ENCODE data around the gene IPO9. TPM values are rescaled to one million over a fixed set of nuclear protein-coding genes. Genes with fewer than 3 reads are reported as not detected.

The IPO9 gene
- 28.9 and 33.1 TPM in 2 replicates for total RNA-seq (2014; rRNA removed)
- polyA plus RNA-seq (2012): 39.2 TPM

DNA sequence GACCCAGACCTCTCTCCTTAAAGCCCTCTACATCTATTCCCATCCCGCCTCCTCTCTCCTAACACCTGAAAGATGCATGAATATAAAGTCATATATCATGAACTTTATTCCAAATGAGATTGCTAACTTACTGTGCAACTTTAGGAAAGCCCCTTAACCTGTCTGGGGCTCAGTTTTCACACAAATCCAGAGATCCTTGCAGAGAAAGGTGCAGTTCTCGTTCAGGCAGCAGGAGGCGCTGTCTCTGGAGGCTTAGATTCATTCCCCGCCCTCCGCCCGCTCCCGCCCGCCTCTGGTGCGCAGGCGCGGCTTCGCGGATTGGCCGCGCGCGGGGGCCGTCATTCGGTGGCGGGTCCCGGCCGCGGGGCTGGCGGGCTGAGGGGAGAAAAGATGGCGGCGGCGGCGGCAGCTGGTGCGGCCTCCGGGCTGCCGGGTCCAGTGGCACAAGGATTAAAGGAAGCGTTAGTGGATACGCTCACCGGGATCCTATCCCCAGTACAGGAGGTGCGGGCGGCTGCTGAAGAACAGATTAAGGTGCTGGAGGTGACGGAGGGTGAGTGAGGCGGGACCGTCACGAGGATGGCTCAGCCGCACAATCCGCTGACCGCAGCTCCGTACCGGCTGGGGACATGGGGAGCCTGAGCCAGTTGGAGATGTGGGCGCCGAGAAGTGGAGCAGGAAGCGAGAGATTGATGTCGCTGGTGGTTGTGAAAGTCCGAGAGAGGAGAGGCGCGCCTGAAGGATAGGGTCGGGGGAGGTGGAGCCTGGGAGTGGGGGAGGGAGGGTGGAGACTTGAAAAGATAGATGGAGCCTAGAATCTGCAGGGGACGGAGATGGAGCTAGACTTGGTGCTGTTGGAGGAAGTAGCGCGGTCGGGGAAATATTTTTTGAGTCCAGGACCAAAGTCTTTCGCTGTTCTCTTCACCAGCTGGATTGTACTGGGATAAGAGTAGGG lies at the start of gene IPO9:
Gene IPO9 (plus strand): TSS at position 338 of the 955 bp plus-strand sequence. CDS start 53 bp downstream, at position 391.
- peak; percentile 89 for DNase-seq (ENCODE audit: low read depth)

DNA sequence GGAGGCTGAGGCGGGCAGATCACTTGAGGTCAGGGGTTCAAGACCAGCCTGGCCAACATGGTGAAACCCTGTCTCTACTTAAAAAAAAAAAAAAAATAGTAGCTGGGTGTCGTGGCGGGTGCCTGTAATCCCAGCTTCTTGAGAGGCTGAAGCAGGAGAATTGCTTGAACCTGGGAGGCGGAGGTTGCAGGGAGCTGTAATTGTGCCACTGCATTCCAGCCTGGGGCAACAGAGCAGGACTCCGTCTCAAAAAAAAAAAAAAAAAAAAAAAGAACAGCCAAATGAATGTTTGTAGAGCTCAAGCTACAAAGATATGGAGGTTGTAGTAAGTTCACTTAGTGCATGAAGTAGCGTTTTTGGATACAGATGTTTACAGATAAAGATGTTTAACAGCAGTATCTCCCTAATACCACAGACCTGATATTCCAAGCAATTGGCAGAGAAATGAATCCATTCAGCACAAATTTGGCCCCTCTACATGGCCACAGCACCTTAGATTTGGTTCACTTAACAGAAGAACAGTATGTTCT lies 49.5 kb upstream of the IPO9 start:
- no peak for DNase-seq (ENCODE audit: low read depth)

DNA sequence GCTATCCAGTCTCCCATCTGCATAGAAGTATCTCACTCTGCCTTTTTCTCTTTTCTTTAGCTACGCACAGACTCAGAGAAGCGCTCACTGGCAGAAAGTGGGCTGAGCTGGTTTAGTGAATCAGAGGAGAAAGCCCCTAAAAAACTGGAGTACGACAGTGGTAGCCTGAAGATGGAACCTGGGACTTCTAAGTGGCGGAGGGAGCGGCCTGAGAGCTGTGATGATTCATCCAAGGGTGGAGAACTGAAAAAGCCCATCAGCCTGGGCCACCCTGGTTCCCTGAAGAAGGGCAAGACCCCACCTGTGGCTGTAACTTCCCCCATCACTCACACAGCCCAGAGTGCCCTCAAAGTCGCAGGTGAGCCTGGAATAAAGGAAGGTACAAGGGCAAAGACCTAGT lies 48.0 kb upstream of the IPO9 start:
- DNase-seq (ENCODE audit: low read depth): no peak

DNA sequence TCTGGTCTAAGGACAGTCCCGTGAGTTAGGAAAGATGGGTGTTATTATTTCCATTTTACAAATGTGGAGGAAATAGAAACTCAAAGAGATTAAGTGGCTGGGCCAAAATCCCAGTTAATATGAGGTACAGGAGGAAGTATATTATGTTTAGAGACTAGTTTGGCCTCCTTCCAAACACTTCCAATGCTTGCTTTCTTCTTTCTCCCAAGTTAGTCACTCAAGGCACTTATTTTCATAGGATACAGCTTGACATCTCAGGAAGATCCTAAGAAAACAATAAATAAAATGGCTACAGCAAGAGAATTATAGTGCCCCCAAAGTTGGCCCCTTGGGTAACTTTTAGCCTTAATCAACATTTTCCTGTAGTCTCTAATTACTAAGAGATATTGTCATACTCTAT lies 47.5 kb upstream of the IPO9 start:
- DNase-seq (ENCODE audit: low read depth): no peak

DNA sequence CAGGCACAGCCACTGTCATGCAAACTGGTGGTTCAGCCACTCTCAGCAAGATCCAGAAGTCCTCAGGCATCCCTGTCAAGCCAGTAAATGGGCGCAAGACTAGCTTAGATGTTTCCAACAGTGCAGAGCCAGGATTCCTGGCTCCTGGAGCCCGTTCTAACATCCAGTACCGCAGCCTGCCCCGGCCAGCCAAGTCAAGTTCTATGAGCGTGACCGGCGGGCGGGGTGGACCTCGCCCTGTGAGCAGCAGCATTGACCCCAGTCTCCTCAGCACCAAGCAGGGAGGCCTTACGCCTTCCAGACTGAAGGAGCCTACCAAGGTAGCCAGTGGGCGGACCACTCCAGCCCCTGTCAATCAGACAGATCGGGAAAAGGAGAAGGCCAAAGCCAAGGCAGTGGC lies 46.6 kb upstream of the IPO9 start:
- DNase-seq (ENCODE audit: low read depth): no peak

DNA sequence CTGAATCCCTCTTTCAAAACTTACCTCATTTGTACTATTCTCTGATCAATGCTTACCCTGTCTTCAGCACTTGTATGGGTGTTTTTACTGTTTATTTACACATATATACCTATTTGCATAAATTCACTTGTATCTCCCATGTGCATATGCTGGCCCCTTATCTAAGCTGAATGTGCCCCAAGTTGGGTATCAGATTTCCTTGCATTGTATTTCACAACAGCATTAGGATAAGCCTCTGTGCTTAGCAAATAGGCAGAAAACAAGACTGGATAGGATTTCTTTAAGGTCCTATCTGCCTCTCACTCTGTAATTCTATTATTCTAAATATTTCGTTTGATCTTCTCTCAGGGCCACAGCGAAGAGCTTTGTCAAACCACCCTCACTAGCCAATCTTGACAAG lies 45.9 kb upstream of the IPO9 start:
- DNase-seq (ENCODE audit: low read depth): no peak

DNA sequence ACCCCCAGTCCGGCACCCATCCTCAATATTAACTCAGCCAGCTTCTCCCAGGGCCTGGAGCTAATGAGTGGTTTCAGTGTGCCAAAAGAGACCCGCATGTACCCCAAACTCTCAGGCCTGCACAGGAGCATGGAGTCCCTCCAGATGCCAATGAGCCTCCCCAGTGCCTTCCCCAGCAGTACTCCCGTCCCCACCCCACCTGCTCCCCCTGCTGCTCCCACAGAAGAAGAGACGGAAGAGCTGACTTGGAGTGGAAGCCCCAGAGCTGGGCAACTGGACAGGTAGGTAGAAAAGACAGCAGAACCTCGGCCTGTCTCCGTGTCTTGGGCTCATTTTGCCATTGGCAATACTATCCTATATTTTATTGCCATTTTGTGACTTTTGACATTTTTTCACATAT lies 45.4 kb upstream of the IPO9 start:
- no peak for DNase-seq (ENCODE audit: low read depth)

DNA sequence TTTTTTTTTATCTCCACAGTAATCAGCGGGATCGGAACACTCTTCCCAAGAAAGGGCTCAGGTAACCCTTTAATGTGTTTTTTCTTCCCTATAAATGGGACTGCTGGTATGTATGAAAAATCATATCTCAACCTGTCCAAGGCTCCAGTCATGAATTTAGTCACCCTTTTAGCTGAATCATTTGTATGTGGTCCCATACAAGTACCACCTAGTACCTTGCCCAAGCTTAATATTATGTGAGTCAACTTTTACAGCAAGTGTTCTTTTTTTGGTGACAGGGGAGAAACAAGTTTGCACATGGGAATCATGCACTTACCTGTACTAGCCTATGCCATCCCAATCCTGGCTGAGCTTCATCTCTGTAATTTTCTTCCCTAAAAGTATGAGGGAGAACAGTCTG lies 43.7 kb upstream of the IPO9 start:
- no peak for DNase-seq (ENCODE audit: low read depth)

DNA sequence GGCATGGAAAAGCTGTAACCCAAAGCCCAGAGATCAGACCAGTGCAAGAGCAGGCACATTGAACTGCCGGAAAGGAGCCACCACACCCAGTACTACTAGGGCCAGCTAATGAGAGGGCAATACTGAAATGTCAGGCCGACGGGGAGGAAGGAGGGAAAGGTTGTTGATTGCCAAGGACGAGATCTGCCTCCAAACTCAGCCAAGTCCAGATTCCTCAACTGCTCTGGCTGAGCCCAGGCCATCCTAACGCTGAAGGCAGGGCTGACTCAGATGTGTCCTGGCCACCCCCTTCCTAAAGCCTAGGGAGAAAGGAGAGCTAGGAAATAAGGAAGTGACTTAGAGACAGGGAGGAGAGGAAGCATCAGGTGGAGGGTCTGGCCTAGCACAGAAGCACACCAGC lies 42.1 kb upstream of the IPO9 start:
- no peak for DNase-seq (ENCODE audit: low read depth)

DNA sequence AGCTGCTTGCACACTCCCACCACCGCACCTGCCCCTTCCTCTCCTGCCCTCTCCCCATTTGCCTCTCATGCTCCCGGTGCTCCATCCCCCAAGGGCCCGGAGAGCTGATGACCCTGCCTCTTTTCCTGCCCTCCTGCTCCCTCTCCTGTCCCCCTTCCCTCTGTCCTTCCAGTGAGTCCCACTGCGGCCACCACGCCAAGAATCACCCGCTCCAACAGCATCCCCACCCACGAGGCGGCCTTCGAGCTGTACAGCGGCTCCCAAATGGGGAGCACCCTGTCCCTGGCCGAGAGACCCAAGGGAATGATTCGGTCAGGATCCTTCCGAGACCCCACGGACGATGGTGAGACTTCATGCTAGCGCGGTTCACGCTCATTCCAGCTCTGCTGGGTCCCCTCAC lies 40.7 kb upstream of the IPO9 start:
- no peak for DNase-seq (ENCODE audit: low read depth)

DNA sequence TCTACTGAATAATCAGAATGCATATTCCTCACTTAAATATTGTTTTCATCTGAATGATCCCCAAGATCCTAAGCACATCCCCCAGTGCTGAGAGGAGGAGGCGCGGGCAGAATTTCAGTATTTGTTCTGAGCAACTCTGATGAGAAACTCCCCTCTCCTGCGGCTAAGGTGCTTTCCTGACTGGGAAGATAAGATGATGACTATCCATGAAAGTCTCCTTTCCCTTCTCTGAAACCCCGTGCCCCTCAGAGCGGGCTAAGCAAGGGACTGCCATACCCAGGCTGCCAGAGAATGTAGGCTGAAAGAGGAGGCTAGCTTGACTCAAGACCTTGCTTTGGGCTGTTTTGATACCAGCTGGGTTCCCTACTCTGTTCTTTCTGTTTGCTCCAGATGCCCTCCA lies 39.7 kb upstream of the IPO9 start:
- DNase-seq (ENCODE audit: low read depth): no peak

DNA sequence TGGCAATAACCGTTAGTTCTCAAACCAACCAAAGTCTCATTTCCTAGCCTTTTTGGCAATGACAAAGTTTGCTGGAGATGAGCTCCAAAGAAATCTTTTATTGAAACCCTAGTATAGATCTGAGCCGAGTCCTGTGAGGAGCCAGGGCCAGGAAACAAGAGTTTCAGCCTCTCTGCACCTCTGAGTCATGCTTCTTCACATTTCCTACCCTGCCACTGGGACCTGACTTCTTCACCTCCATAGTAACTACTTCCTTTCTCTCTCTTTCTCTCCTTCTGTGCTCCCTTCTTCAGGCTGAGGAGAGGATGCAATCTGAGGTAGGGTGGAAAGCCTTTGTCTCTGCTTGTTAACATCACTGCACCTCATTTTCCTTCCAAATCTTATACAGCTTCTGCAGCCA lies 38.7 kb upstream of the IPO9 start:
- peak; percentile 56 for DNase-seq (ENCODE audit: low read depth)

DNA sequence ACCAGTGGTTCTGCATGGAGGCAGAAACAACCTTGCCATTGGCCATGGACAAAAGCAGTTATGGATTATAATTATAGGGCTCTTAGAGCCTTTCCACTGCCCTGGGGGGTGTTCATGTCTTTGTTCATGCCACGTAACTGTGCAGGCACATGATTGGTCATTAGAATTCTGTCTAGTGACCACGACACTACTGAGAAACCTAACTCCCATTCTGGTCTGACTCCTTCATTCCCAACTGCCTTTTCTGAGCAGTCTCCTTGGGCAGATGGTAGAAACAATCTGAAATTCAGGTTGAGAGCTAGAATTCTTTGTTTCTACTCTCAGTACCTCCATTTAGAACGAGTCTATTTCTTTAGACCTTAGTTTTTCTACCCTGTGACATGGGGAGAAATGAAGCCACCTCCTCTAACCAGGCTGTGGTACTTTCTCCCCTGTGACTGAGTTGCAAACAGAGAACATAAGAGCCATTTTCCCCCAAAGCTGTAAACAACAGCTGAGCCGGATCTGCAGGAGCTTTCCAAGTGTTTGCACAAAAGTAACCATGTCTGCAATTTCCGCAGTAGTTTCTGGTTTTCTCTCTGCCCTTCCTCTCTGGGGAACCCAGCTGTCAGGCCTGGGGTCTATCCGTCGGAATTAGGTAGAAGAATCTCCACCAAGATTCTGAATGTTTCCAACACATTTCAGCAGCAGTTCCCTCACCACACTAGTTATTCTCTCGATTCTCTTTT lies 37.7 kb upstream of the IPO9 start:
- peak; percentile 84 for DNase-seq (ENCODE audit: low read depth)

DNA sequence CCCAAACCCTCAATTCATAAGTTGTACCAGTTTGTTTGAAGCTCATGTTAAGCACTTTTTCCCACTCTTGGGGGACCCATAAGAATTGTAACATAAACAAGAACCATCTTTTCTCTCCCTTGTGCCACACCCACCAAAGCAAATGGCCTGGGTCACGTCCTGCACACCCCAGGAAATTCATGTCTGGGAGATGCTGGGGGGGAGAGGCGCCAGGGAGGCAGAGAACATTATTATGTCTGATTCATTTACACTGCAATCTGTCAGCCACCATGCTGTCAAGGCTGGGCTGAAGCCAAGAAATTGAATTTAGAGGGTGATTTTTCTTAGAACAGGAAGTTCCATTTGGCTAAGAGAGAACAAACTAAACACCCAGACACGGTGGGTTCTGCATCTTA lies 37.2 kb upstream of the IPO9 start:
- DNase-seq (ENCODE audit: low read depth): peak; percentile 85

DNA sequence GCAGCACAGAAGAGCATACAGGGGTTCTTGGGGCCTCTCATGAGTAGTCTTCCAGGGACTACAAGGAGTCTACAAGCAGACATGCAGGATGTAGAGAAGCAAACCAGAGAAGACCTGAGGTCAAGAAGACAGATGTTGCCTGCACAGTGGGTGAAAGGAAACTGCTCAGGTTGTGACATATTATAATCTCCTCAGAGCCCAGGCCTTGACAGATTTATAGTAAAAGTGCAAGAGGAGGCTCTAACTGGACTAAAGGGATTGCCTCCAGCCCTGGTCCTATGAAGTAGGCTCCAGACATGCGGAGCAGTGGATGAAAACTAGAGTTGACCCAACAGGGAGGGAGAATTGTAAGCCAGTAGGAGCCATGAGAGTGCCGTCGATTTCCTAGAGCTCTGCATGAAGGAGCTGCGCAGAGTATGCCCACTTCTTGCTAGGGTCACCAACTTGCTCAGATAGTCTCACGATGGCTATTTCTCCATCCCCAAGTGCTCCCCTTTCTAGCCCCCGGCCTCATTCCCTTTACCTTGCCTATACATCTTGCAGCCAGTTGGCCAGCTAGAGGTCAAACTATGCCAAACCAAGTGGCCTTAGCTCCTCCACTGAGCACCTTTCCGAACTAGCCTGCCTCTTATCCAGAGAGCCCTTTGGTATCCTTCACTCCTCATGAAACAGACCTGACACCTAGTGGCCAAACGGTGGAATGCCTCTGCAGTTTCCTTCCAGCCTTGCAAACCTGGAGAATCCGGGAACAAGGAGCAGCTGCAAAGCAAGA lies 36.2 kb upstream of the IPO9 start:
- peak; percentile 91 for DNase-seq (ENCODE audit: low read depth)

DNA sequence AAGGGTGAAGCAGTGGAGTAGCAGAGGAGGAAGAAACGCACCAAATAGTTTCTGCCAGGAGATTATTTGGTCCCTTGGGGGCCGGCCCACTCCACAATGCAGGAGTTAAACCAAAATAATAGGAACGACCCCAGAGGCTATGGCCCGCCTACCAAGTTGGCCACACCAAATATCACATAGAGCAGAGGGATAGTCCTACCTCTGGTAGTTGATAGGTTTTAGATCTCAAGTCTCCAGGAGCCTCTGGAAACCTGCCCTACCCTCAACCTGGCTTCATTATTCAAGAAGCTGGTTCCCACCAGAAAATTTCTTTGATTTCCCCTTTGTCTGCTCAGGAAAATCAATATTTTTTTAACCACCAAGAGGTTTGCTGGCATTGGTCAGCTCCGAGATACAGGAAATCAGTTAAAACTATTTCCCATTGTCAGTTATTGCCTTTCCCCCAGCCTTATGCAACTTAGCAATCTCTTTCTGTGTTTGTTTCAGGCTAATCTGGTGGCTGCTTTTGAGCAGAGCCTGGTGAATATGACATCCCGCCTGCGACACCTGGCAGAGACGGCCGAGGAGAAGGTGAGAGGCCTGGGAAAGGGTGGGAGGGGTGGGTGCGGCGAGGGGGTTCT lies 35.5 kb upstream of the IPO9 start:
- DNase-seq (ENCODE audit: low read depth): no peak

DNA sequence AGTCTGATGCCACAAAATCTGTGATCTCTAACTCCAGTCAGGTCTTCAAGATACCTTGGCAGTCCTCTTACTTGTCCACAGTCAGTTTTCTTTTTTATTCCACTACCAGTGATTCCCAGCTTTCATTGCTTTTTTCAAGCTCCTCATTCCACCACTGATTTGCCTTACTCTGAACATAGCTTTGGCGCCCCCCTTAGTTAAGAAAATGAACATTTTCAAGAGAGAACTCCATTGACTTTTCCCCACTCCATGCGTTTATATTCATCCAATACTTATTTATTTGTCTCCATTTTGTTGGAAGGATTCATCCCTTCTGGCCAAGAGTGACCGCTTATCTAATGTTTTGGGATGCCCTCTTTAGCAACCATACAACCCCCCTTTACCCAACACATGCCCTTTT lies 33.9 kb upstream of the IPO9 start:
- peak; percentile 35 for DNase-seq (ENCODE audit: low read depth)

DNA sequence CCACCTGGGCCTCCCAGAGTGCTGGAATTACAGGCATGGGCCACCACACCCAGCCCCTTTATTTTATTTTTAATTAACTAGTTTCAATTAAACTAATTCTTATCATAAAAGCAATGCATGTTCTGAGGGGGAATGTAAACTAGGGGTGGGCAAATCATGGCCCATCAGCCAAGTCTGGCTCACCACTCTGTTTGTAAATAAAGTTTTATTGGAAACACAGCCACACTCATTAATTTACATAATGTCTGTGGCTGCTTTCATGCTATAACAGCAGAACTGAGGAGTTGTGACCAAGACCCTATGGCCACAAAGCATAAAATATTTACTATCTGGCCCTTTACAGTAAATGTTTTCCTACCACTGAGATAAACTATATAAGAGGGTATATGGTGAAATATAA lies 28.7 kb upstream of the IPO9 start:
- DNase-seq (ENCODE audit: low read depth): no peak

DNA sequence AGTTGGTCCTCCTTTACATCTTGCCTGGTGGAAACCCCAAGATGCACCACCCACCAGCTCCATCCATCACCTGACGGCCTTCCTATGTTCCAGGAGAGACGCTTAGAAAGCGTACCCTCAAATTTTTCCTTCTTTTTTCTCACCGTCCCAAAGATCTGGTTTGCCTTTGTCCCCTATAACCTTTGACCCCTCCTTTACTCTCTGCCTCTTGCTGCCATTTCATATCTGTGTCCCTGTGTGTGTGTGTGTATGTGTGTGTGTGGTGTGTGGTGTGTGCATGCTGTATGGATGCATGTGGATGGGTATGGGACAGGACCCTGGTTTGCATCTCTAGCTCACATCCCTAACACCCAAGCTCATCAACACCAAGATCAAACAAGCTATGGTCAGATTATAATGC lies 22.2 kb upstream of the IPO9 start:
- DNase-seq (ENCODE audit: low read depth): no peak

DNA sequence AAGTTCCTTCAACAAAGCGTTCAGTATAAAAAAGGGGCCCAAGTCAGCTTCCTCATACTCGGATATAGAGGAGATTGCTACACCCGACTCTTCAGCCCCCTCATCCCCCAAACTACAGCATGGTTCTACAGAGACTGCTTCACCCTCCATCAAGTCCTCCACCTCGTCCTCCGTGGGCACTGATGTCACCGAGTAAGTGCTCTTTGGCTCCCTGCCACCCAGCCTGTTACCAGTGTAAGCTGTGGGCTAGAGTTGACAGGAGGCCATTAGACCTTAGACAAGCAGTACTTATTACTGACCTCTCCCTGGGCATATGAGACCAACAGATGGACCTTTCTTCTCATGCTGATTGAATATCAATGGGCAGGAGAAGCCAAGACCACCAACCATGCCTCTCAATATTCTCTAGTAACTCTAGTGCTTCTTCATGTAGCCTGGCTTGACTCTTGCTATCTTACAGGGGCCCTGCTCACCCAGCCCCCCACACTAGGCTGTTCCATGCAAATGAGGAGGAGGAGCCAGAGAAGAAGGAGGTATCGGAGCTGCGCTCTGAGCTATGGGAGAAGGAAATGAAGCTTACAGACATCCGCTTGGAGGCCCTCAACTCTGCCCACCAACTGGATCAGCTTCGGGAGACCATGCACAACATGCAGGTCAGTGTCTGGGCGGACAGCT lies 20.9 kb upstream of the IPO9 start:
- no peak for DNase-seq (ENCODE audit: low read depth)

DNA sequence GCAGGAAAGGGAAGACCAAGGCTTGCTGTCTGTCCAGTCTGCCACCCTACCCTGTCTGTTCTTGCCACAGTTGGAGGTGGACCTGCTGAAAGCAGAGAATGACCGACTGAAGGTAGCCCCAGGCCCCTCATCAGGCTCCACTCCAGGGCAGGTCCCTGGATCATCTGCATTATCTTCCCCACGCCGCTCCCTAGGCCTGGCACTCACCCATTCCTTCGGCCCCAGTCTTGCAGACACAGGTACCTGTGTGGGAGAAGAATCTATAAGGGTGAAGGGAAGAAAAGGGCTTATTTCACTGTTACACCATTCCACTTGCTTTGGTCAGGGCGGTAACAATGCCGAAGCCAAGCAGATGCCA lies 20.3 kb upstream of the IPO9 start:
- DNase-seq (ENCODE audit: low read depth): no peak
